GM23338 (cell line): ENCODE data around the gene LRP1B.

Experiments
- CREB1 ChIP-seq: fragments of 250-450 bp; sonication (Bioruptor Pico); IDR thresholded peaks from 2 replicates; pipeline ENCODE4 v1.5.0; 2020; ENCODE audit warnings: low read depth, mild to moderate bottlenecking, moderate library complexity
- EZH2 ChIP-seq: fragments of 200-600 bp; sonication (generic); IDR thresholded peaks from one replicate; pipeline ENCODE4 v1.8.0; 2017; ENCODE audit warnings: antibody characterized with exemption, mild to moderate bottlenecking, low read depth; ENCODE audit not compliant: unreplicated experiment
- EZH2phosphoT487 ChIP-seq: fragments of 200-600 bp; sonication (generic); IDR thresholded peaks from one replicate; pipeline ENCODE4 v1.8.1; 2018; ENCODE audit warnings: antibody characterized with exemption; ENCODE audit not compliant: unreplicated experiment
- JUNB ChIP-seq: IDR thresholded peaks from one replicate; pipeline ENCODE4 v1.6.1; 2016; ENCODE audit warnings: antibody characterized with exemption; ENCODE audit not compliant: unreplicated experiment
- NANOG ChIP-seq: IDR thresholded peaks from 2 replicates; pipeline ENCODE4 v1.6.1; 2016; ENCODE audit warnings: antibody characterized with exemption, borderline replicate concordance
- POLR2AphosphoS5 ChIP-seq: IDR thresholded peaks from 2 replicates; pipeline ENCODE4 v1.6.1; 2016; ENCODE audit warnings: antibody characterized with exemption, low read depth
- STAT1 ChIP-seq: IDR thresholded peaks from one replicate; pipeline ENCODE4 v1.6.1; 2016; ENCODE audit warnings: antibody characterized with exemption; ENCODE audit not compliant: unreplicated experiment
- ZNF114 ChIP-seq: fragments of 250-450 bp; sonication (Bioruptor Pico); IDR thresholded peaks from 2 replicates; pipeline ENCODE4 v1.5.0; 2020; ENCODE audit warnings: mild to moderate bottlenecking, moderate library complexity
- ZNF331 ChIP-seq: fragments of 250-450 bp; sonication (Bioruptor Pico); IDR thresholded peaks from 2 replicates; pipeline ENCODE4 v1.5.0; 2020; ENCODE audit warnings: low read depth, mild to moderate bottlenecking, moderate library complexity
- TF ChIP-seq, protein P1 (sequence below), 2 experiments: fragments of 200-600 bp in 1 of 2; sonication (generic) in 1 of 2; conservative IDR thresholded peaks; 2 replicates each; pipeline versions ENCODE4 v1.5.1 to v1.6.1; 2016 to 2017; ENCODE audit warnings: antibody characterized with exemption in 2 of 2, low read depth in 2 of 2, mild to moderate bottlenecking in 2 of 2, moderate library complexity in 1 of 2
- TF ChIP-seq, protein P2 (sequence below): IDR thresholded peaks from one replicate; pipeline ENCODE4 v1.6.1; 2018; ENCODE audit warnings: antibody characterized with exemption; ENCODE audit not compliant: unreplicated experiment
- TF ChIP-seq, protein P3 (sequence below): fragments of 250-450 bp; sonication (Bioruptor Pico); IDR thresholded peaks from 2 replicates; pipeline ENCODE4 v1.5.0; 2020; ENCODE audit warnings: mild to moderate bottlenecking, moderate library complexity
- TF ChIP-seq, protein P4 (sequence below): IDR thresholded peaks from 2 replicates; pipeline ENCODE4 v1.6.1; 2016; ENCODE audit warnings: antibody characterized with exemption

DNA sequence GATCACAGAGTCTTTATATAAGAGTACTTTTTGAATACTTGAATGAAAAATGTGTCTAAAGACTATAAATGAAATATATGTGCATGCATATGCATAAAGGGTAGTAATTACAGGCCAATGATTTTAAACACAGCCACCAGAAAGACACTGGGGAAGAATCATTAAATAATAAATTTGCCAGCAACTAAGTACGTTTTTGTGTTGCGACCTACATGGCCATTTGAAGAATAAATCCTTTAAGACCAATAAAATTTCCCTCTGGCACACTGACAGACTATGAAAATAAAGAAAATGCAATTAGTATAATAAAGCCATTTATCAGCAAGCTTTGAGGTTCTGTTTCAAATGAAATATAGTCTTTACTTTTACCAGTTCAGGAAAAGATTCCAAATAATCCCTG is 1413.3 kb downstream of the LRP1B start:
- TF ChIP-seq CREB1: no peak
- TF ChIP-seq, protein P1, sequence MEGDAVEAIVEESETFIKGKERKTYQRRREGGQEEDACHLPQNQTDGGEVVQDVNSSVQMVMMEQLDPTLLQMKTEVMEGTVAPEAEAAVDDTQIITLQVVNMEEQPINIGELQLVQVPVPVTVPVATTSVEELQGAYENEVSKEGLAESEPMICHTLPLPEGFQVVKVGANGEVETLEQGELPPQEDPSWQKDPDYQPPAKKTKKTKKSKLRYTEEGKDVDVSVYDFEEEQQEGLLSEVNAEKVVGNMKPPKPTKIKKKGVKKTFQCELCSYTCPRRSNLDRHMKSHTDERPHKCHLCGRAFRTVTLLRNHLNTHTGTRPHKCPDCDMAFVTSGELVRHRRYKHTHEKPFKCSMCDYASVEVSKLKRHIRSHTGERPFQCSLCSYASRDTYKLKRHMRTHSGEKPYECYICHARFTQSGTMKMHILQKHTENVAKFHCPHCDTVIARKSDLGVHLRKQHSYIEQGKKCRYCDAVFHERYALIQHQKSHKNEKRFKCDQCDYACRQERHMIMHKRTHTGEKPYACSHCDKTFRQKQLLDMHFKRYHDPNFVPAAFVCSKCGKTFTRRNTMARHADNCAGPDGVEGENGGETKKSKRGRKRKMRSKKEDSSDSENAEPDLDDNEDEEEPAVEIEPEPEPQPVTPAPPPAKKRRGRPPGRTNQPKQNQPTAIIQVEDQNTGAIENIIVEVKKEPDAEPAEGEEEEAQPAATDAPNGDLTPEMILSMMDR (conservative IDR thresholded peaks at IDR 0.05; ENCODE audit: low read depth in 2 of 2): no peak
- no peak for TF ChIP-seq POLR2AphosphoS5
- TF ChIP-seq EZH2: no peak
- TF ChIP-seq ZNF331 (CRISPR knock-in tag): no peak
- TF ChIP-seq, protein P2, sequence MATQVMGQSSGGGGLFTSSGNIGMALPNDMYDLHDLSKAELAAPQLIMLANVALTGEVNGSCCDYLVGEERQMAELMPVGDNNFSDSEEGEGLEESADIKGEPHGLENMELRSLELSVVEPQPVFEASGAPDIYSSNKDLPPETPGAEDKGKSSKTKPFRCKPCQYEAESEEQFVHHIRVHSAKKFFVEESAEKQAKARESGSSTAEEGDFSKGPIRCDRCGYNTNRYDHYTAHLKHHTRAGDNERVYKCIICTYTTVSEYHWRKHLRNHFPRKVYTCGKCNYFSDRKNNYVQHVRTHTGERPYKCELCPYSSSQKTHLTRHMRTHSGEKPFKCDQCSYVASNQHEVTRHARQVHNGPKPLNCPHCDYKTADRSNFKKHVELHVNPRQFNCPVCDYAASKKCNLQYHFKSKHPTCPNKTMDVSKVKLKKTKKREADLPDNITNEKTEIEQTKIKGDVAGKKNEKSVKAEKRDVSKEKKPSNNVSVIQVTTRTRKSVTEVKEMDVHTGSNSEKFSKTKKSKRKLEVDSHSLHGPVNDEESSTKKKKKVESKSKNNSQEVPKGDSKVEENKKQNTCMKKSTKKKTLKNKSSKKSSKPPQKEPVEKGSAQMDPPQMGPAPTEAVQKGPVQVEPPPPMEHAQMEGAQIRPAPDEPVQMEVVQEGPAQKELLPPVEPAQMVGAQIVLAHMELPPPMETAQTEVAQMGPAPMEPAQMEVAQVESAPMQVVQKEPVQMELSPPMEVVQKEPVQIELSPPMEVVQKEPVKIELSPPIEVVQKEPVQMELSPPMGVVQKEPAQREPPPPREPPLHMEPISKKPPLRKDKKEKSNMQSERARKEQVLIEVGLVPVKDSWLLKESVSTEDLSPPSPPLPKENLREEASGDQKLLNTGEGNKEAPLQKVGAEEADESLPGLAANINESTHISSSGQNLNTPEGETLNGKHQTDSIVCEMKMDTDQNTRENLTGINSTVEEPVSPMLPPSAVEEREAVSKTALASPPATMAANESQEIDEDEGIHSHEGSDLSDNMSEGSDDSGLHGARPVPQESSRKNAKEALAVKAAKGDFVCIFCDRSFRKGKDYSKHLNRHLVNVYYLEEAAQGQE: no peak
- no peak for TF ChIP-seq EZH2phosphoT487
- no peak for TF ChIP-seq ZNF114 (CRISPR knock-in tag)
- TF ChIP-seq, protein P3, sequence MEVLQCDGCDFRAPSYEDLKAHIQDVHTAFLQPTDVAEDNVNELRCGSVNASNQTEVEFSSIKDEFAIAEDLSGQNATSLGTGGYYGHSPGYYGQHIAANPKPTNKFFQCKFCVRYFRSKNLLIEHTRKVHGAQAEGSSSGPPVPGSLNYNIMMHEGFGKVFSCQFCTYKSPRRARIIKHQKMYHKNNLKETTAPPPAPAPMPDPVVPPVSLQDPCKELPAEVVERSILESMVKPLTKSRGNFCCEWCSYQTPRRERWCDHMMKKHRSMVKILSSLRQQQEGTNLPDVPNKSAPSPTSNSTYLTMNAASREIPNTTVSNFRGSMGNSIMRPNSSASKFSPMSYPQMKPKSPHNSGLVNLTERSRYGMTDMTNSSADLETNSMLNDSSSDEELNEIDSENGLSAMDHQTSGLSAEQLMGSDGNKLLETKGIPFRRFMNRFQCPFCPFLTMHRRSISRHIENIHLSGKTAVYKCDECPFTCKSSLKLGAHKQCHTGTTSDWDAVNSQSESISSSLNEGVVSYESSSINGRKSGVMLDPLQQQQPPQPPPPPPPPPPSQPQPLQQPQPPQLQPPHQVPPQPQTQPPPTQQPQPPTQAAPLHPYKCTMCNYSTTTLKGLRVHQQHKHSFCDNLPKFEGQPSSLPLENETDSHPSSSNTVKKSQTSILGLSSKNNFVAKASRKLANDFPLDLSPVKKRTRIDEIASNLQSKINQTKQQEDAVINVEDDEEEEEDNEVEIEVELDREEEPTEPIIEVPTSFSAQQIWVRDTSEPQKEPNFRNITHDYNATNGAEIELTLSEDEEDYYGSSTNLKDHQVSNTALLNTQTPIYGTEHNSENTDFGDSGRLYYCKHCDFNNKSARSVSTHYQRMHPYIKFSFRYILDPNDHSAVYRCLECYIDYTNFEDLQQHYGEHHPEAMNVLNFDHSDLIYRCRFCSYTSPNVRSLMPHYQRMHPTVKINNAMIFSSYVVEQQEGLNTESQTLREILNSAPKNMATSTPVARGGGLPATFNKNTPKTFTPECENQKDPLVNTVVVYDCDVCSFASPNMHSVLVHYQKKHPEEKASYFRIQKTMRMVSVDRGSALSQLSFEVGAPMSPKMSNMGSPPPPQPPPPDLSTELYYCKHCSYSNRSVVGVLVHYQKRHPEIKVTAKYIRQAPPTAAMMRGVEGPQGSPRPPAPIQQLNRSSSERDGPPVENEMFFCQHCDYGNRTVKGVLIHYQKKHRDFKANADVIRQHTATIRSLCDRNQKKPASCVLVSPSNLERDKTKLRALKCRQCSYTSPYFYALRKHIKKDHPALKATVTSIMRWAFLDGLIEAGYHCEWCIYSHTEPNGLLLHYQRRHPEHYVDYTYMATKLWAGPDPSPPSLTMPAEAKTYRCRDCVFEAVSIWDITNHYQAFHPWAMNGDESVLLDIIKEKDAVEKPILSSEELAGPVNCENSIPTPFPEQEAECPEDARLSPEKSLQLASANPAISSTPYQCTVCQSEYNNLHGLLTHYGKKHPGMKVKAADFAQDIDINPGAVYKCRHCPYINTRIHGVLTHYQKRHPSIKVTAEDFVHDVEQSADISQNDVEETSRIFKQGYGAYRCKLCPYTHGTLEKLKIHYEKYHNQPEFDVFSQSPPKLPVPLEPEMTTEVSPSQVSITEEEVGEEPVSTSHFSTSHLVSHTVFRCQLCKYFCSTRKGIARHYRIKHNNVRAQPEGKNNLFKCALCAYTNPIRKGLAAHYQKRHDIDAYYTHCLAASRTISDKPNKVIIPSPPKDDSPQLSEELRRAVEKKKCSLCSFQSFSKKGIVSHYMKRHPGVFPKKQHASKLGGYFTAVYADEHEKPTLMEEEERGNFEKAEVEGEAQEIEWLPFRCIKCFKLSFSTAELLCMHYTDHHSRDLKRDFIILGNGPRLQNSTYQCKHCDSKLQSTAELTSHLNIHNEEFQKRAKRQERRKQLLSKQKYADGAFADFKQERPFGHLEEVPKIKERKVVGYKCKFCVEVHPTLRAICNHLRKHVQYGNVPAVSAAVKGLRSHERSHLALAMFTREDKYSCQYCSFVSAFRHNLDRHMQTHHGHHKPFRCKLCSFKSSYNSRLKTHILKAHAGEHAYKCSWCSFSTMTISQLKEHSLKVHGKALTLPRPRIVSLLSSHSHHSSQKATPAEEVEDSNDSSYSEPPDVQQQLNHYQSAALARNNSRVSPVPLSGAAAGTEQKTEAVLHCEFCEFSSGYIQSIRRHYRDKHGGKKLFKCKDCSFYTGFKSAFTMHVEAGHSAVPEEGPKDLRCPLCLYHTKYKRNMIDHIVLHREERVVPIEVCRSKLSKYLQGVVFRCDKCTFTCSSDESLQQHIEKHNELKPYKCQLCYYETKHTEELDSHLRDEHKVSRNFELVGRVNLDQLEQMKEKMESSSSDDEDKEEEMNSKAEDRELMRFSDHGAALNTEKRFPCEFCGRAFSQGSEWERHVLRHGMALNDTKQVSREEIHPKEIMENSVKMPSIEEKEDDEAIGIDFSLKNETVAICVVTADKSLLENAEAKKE (CRISPR knock-in tag): no peak
- TF ChIP-seq, protein P4, sequence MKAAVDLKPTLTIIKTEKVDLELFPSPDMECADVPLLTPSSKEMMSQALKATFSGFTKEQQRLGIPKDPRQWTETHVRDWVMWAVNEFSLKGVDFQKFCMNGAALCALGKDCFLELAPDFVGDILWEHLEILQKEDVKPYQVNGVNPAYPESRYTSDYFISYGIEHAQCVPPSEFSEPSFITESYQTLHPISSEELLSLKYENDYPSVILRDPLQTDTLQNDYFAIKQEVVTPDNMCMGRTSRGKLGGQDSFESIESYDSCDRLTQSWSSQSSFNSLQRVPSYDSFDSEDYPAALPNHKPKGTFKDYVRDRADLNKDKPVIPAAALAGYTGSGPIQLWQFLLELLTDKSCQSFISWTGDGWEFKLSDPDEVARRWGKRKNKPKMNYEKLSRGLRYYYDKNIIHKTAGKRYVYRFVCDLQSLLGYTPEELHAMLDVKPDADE: no peak
- no peak for TF ChIP-seq STAT1
- TF ChIP-seq JUNB: no peak
- TF ChIP-seq NANOG: no peak
